ENCODE measurements around the gene ADAMTSL4.

- TF ChIP-seq CTCF (conservative IDR thresholded peaks at IDR 0.05; ENCODE audit: low read depth, low read length) (no peak), EZH2phosphoT487 (IDR thresholded peaks at IDR 0.05; ENCODE audit: borderline replicate concordance, low read length) (no peak), EZH2 (IDR thresholded peaks at IDR 0.05; ENCODE audit: low read length, unreplicated experiment) (no peak)
Measured at GRCh38 chr1:150543500-150544143, 5.6 kb upstream of the ADAMTSL4 start.

Data from PC-3 (cell line).